MM.1S (cell line): ENCODE results near the gene CDK6.

Source experiments
- DNase-seq: peaks from one replicate; pipeline ENCODE4 v3.0.0-alpha.2; 2015
- H2AFZ ChIP-seq: fragments of 300-600 bp; sonication (generic); 2 replicates; pipeline ENCODE4 v1.6.0; 2016; ENCODE audit warnings: antibody characterized with exemption, low read length
- H3F3A ChIP-seq: fragments of 300-600 bp; sonication (generic); 2 replicates; pipeline ENCODE4 v1.6.1; 2016; ENCODE audit warnings: mild to moderate bottlenecking, antibody characterized with exemption, low read length, moderate library complexity, mixed read lengths; ENCODE audit not compliant: insufficient read depth
- H3K27ac ChIP-seq: fragments of 300-600 bp; sonication (generic); 2 replicates; pipeline ENCODE4 v1.5.1; 2016; ENCODE audit warnings: mild to moderate bottlenecking, low read length
- H3K27me3 ChIP-seq: fragments of 300-600 bp; sonication (generic); replicated peaks from 2 replicates; pipeline ENCODE4 v1.6.0; 2016; ENCODE audit warnings: low read length; ENCODE audit not compliant: insufficient read depth
- H3K36me3 ChIP-seq: fragments of 300-600 bp; sonication (generic); replicated peaks from 2 replicates; pipeline ENCODE4 v1.6.1; 2016; ENCODE audit warnings: mild to moderate bottlenecking, low read length, mixed read lengths; ENCODE audit not compliant: insufficient read depth
- H3K4me1 ChIP-seq: fragments of 300-600 bp; sonication (generic); 2 replicates; pipeline ENCODE4 v1.6.1; 2016; ENCODE audit warnings: low read length, mixed read lengths
- H3K4me2 ChIP-seq: fragments of 300-600 bp; sonication (generic); 2 replicates; pipeline ENCODE4 v1.6.0; 2016; ENCODE audit warnings: low read depth, low read length
- H3K4me3 ChIP-seq: fragments of 300-600 bp; sonication (generic); 2 replicates; pipeline ENCODE4 v1.5.1; 2016; ENCODE audit warnings: low read length, mixed read lengths
- H3K79me2 ChIP-seq: fragments of 300-600 bp; sonication (generic); 2 replicates; pipeline ENCODE4 v1.6.1; 2016; ENCODE audit warnings: mixed run types, low read length, mixed read lengths
- H3K9ac ChIP-seq: fragments of 300-600 bp; sonication (generic); 2 replicates; pipeline ENCODE4 v1.6.1; 2016; ENCODE audit warnings: low read length, mixed read lengths
- H3K9me2 ChIP-seq: fragments of 300-600 bp; sonication (generic); replicated peaks from 2 replicates; pipeline ENCODE4 v1.6.1; 2016; ENCODE audit warnings: mild to moderate bottlenecking, low read length, mixed read lengths; ENCODE audit not compliant: insufficient read depth
- H3K9me3 ChIP-seq: fragments of 300-600 bp; sonication (generic); replicated peaks from 2 replicates; pipeline ENCODE4 v1.6.1; 2016; ENCODE audit warnings: mild to moderate bottlenecking, low read length, mixed read lengths; ENCODE audit not compliant: insufficient read depth
- H4K20me1 ChIP-seq: fragments of 300-600 bp; sonication (generic); 2 replicates; pipeline ENCODE4 v1.6.1; 2016; ENCODE audit warnings: mild to moderate bottlenecking, low read length, moderate library complexity, mixed read lengths; ENCODE audit not compliant: insufficient read depth
- EZH2 ChIP-seq: fragments of 300-600 bp; sonication (generic); optimal IDR thresholded peaks from 2 replicates; pipeline ENCODE3; 2017; ENCODE audit warnings: low read depth, mild to moderate bottlenecking, antibody characterized with exemption, low read length, mixed read lengths
- EZH2phosphoT487 ChIP-seq: fragments of 300-600 bp; sonication (generic); IDR thresholded peaks from 2 replicates; pipeline ENCODE4 v1.6.1; 2018; ENCODE audit warnings: antibody characterized with exemption, low read length
- TF ChIP-seq, protein P1 (sequence below): fragments of 300-600 bp; sonication (generic); IDR thresholded peaks from 2 replicates; pipeline ENCODE4 v1.5.1; 2016; ENCODE audit warnings: antibody characterized with exemption, low read length, mixed read lengths

CDK6 gene

GRCh38 chr7:92643821-92644220 lies 192.6 kb downstream of the CDK6 start:
- H3K9ac ChIP-seq: no peak overlapping the region
- no peak overlapping the region for H2AFZ ChIP-seq
- H3K4me1 ChIP-seq: no peaks in the 10 kb centered on the region
- H3K9me3 ChIP-seq: no peaks in the 10 kb centered on the region
- H4K20me1 ChIP-seq: no peaks in the 10 kb centered on the region
- no peaks in the 10 kb centered on the region for H3F3A ChIP-seq
- no peaks in the 10 kb centered on the region for H3K9me2 ChIP-seq
- H3K27ac ChIP-seq: no peak overlapping the region
- H3K4me2 ChIP-seq: no peak overlapping the region
- peaks cover 47% of the 10 kb centered on the region for H3K79me2 ChIP-seq
- DNase-seq: no peak
- no peaks in the 10 kb centered on the region for H3K36me3 ChIP-seq
- TF ChIP-seq EZH2phosphoT487 (no peak), EZH2 (no peak)
- TF ChIP-seq, protein P1, sequence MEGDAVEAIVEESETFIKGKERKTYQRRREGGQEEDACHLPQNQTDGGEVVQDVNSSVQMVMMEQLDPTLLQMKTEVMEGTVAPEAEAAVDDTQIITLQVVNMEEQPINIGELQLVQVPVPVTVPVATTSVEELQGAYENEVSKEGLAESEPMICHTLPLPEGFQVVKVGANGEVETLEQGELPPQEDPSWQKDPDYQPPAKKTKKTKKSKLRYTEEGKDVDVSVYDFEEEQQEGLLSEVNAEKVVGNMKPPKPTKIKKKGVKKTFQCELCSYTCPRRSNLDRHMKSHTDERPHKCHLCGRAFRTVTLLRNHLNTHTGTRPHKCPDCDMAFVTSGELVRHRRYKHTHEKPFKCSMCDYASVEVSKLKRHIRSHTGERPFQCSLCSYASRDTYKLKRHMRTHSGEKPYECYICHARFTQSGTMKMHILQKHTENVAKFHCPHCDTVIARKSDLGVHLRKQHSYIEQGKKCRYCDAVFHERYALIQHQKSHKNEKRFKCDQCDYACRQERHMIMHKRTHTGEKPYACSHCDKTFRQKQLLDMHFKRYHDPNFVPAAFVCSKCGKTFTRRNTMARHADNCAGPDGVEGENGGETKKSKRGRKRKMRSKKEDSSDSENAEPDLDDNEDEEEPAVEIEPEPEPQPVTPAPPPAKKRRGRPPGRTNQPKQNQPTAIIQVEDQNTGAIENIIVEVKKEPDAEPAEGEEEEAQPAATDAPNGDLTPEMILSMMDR: no peak
- no peaks in the 10 kb centered on the region for H3K27me3 ChIP-seq
- no peak overlapping the region for H3K4me3 ChIP-seq

DNA sequence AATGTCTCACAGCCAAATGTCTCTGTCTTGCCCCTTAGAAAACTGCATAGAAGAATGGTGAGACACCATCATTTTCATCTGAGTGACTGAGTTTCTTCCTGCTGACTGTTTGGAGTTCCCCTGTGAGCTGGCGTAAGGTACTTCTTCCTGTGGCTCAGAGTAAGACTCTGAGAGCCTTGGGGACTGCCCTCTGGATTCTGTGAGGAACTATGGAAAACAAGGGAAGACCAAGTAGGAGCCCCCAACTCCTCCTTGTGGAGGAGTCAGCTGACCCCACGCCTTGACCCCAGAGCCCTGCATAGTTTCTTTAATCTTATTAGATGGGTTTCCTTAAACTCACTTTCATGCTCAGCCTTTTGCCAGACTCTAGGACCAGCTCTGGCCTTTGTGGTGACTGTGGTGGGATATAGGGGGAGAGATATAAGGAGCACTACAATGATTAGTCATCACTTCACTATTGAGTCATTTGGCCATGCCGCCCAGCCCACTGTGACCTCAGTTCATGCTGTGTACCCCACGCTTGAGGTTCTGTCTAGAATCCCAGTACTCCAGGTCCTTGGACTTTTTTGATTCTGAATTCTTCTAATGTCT lies 194.4 kb downstream of the CDK6 start:
- Histone ChIP-seq H3K4me2 (no peak overlapping the region), H3K27ac (no peak overlapping the region), H3K9me3 (no peaks in the 10 kb centered on the region), H3K36me3 (no peaks in the 10 kb centered on the region), H3K27me3 (no peaks in the 10 kb centered on the region), H3F3A (no peaks in the 10 kb centered on the region), H3K4me1 (no peaks in the 10 kb centered on the region), H2AFZ (no peak overlapping the region), H3K79me2 (peaks cover 45% of the 10 kb centered on the region), H3K9me2 (no peaks in the 10 kb centered on the region), H3K9ac (no peak overlapping the region), H4K20me1 (no peaks in the 10 kb centered on the region), H3K4me3 (no peak overlapping the region)
- no peak for TF ChIP-seq EZH2phosphoT487
- TF ChIP-seq EZH2: no peak
- TF ChIP-seq, protein P1: no peak
- no peak for DNase-seq

DNA sequence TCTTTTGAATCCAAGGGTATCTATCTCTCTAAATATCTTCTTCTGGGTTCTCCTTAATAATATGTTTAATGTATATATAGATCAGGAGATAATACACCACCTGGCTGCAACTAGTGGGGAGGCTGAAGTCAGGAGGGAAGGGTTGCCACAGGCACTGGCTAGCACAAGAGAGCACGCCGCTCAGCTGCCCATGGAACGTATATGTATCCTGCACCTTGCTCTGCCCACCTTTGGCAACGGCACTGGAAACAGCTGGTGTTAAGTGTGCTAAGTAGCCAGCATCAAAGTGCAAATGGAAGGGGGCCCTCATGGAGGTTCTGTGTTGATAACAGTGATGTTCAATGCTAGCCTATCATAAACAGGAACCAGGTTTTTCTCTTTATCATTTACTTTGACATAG lies 196.4 kb downstream of the CDK6 start:
- TF ChIP-seq, protein P1: no peak
- no peak for TF ChIP-seq EZH2phosphoT487
- no peak for TF ChIP-seq EZH2
- Histone ChIP-seq H3K27me3 (no peaks in the 10 kb centered on the region), H3K9me2 (no peaks in the 10 kb centered on the region), H3K36me3 (no peaks in the 10 kb centered on the region), H3K4me1 (peaks cover 8% of the 10 kb centered on the region), H3F3A (no peaks in the 10 kb centered on the region), H2AFZ (no peak overlapping the region), H4K20me1 (no peaks in the 10 kb centered on the region), H3K4me3 (no peak overlapping the region), H3K9me3 (no peaks in the 10 kb centered on the region), H3K27ac (no peak overlapping the region), H3K4me2 (no peak overlapping the region), H3K9ac (no peak overlapping the region), H3K79me2 (peaks cover 38% of the 10 kb centered on the region)
- no peak for DNase-seq
